HG02623 (cell line): ENCODE measurements around the gene PTBP1.
"Not testable (repeated sequence)": the region's sequence is repeated elsewhere in the genome, so short reads cannot be mapped to it uniquely, and the experiment has no call there.

Experiments used
- ATAC-seq: cut with Tn5 transposase; IDR thresholded peaks from one replicate; pipeline ENCODE4 v1.9.1; 2021; ENCODE audit warnings: moderate library complexity; ENCODE audit not compliant: unreplicated experiment

The PTBP1 gene

GRCh38 chr19:850979-851335, 53.7 kb downstream of the PTBP1 start:
- no peak for ATAC-seq

- no peak for ATAC-seq
Measured at GRCh38 chr19:852136-853013, 55.1 kb downstream of the PTBP1 start, which contains the start of gene ELANE. ELANE (plus strand) TSS chr19:852303; CDS start chr19:852329, 26 bp downstream.

GRCh38 chr19:853014-853585, 55.8 kb downstream of the PTBP1 start:
- ATAC-seq: no peak

GRCh38 chr19:853614-854220, 56.5 kb downstream of the PTBP1 start:
- ATAC-seq: not testable (repeated sequence)

GRCh38 chr19:854549-854948, 57.3 kb downstream of the PTBP1 start:
- no peak for ATAC-seq

- ATAC-seq: no peak
Measured at GRCh38 chr19:855142-855541, 57.9 kb downstream of the PTBP1 start.

GRCh38 chr19:855566-856120, 58.4 kb downstream of the PTBP1 start:
- ATAC-seq: no peak

- ATAC-seq: no peak
Measured at GRCh38 chr19:858284-858683, 61.0 kb downstream of the PTBP1 start.

- no peak for ATAC-seq
Measured at GRCh38 chr19:858868-859843, 61.9 kb downstream of the PTBP1 start, which contains the start of gene CFD. CFD (plus strand) TSS chr19:859664; CDS start chr19:859690, 26 bp downstream.

- ATAC-seq: no peak
Measured at GRCh38 chr19:861141-861755, 64.0 kb downstream of the PTBP1 start.
